Neuron (in vitro differentiated cells): ENCODE results near the gene KEAP1.
"Not testable (repeated sequence)": the region's sequence is repeated elsewhere in the genome, so short reads cannot be mapped to it uniquely, and the experiment has no call there.

ENCODE experiments used
- H2AFZ ChIP-seq: one replicate; pipeline ENCODE4 v1.6.1; 2013; ENCODE audit warnings: low read depth, mild to moderate bottlenecking, inconsistent platforms, low read length, moderate library complexity
- H3K27me3 ChIP-seq: one replicate; pipeline ENCODE4 v1.6.1; 2013; ENCODE audit warnings: low read length; ENCODE audit not compliant: insufficient read depth
- H3K36me3 ChIP-seq: one replicate; pipeline ENCODE4 v1.6.1; 2013; ENCODE audit warnings: low read length; ENCODE audit not compliant: insufficient read depth
- H3K4me1 ChIP-seq: one replicate; pipeline ENCODE4 v1.6.1; 2013; ENCODE audit warnings: low read length; ENCODE audit not compliant: insufficient read depth
- H3K4me3 ChIP-seq: 2 replicates; pipeline ENCODE4 v1.5.1; 2013; ENCODE audit warnings: mild to moderate bottlenecking, low read length, moderate library complexity
- H3K9me3 ChIP-seq: one replicate; pipeline ENCODE4 v1.6.1; 2013; ENCODE audit warnings: low read length

The KEAP1 gene

GRCh38 chr19:10539016-10539415 is 35.9 kb upstream of the KEAP1 start:
- not testable (repeated sequence) for H3K9me3 ChIP-seq, H3K27me3 ChIP-seq, H3K4me3 ChIP-seq, H3K4me1 ChIP-seq, H3K36me3 ChIP-seq, H2AFZ ChIP-seq

- no peaks in the 10 kb centered on the region for H3K4me1 ChIP-seq
- H3K27me3 ChIP-seq = peaks cover 3% of the 10 kb centered on the region
- no peak overlapping the region for H2AFZ ChIP-seq
Observed at GRCh38 chr19:10538204-10538983, 35.2 kb upstream of the KEAP1 start.

GRCh38 chr19:10537668-10538067 is 34.5 kb upstream of the KEAP1 start:
- Histone ChIP-seq H3K4me3 (no peak overlapping the region), H3K4me1 (no peaks in the 10 kb centered on the region), H3K27me3 (peaks cover 3% of the 10 kb centered on the region), H3K36me3 (no peaks in the 10 kb centered on the region), H3K9me3 (no peaks in the 10 kb centered on the region), H2AFZ (no peak overlapping the region)

More at GRCh38 chr19:10538204-10538983, 35.2 kb upstream of the KEAP1 start:
- H3K36me3 ChIP-seq = no peaks in the 10 kb centered on the region
- no peaks in the 10 kb centered on the region for H3K9me3 ChIP-seq
- H3K4me3 ChIP-seq = no peak overlapping the region

DNA sequence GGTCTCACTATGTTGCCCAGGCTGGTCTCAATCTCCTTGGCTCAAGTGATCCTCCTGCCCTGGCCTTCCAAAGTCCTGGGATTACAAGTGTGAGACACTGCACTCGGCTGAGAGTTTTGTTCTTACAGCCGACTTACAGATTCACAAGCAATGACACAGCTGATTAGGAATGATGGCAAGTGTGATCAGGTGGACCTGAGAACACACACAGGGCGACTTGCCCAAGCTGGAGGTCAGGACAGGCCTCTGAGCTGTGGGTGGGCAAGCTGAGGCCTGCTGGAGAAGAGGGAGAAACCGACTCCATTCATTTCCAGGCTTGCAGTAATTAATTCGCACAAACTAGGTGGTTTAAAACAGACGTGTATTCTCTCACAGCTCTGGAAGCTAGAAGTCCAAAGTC is 32.5 kb upstream of the KEAP1 start:
- no peaks in the 10 kb centered on the region for H3K36me3 ChIP-seq
- H3K27me3 ChIP-seq = peaks cover 3% of the 10 kb centered on the region
- no peak overlapping the region for H2AFZ ChIP-seq
- H3K4me1 ChIP-seq = no peaks in the 10 kb centered on the region
- no peaks in the 10 kb centered on the region for H3K9me3 ChIP-seq
- H3K4me3 ChIP-seq = no peak overlapping the region

DNA sequence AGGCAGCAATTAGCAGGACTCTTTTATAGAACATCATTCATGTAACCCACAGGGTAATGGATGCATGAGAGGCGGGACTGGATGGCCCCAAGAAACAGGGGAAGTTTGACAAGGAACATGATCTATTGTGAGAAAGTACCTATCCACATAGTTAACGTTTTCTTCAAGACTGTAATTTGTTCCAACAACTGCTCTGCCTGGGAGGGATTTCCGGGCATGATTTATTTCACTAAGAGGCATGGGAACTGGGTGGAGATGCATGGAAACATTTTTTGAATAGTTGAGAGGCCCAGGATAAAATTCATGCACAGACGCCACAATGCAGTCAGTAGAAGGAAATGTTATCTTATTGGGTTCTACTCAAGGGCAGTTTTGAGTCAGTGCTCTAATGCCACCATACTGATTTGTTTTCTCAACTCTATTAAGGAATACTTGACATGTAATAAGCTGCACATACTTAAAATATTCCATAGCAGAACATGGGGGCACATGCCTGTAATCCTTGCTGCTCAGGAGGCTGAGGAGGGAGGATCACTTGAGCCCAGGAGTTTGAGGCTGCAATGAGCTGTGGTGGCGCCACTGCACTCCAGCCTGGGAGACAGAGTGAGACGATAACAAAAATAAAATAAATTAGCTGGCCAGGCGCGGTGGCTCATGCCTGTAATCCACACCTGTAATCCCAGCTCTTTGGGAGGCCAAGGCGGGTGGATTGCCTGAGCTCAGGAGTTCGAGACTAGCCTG is 30.7 kb upstream of the KEAP1 start:
- Histone ChIP-seq H3K4me1 (no peaks in the 10 kb centered on the region), H3K27me3 (peaks cover 3% of the 10 kb centered on the region), H2AFZ (no peak overlapping the region), H3K36me3 (no peaks in the 10 kb centered on the region), H3K9me3 (no peaks in the 10 kb centered on the region), H3K4me3 (no peak overlapping the region)

DNA sequence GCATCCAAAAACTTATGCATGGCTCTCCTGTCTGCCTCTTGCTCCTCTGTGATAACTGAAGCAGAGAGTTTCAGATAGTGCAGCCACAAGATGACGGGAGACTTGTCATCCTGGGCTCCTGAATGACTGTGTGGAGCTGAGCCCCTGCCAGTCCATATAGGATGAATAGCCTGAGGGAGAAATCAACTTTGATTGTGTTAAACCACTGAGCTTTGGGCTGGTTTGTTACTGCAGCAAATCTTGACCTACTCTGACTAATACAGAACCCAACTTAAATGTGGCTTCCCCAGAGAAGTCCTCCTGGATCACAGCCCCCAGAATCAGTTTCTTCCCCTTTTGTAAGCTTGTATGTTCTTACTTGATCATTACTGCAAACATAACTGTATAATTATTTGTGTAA is 29.3 kb upstream of the KEAP1 start:
- no peak overlapping the region for H2AFZ ChIP-seq
- no peak overlapping the region for H3K4me3 ChIP-seq
- H3K27me3 ChIP-seq = no peaks in the 10 kb centered on the region
- no peaks in the 10 kb centered on the region for H3K36me3 ChIP-seq
- H3K9me3 ChIP-seq = no peaks in the 10 kb centered on the region
- no peaks in the 10 kb centered on the region for H3K4me1 ChIP-seq

DNA sequence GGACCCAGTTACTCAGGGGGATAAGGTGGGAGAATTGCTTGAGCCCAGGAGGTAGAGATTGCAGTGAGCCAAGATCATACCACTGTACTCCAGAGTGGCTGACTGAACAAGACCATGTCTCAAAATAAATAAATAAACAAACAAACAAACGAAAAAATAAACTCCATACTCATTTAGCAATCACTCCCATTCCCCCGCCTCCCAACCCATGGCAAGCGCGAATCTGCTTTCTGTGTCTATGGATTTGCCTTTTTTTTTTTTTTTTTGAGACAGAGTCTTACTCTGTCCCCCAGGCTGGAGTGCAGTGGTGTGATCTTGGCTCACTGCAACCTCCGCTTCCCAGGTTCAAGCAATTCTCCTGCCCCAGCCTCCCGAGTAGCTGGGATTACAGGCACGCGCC is 23.7 kb upstream of the KEAP1 start:
- H3K4me3 ChIP-seq, H3K9me3 ChIP-seq, H3K4me1 ChIP-seq, H2AFZ ChIP-seq, H3K36me3 ChIP-seq: not testable (repeated sequence)
- H3K27me3 ChIP-seq = peaks cover 11% of the 10 kb centered on the region

DNA sequence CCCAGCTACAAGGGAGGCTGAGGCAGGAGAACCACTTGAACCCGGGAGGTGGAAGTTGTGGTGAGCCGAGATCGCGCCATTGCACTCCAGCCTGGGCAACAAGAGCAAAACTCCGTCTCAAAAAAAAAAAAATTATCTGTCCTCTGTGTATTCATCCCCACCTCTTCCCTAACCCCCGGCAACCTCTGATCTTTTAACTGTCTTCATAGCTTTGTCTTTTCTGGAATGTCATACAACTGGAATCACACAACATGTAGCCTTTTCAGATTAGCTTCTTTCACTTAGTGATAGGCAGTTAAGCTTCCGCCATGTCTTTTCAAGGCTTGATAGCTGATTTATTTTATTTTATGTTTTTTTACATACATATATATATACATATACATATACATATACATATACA is 22.5 kb upstream of the KEAP1 start:
- Histone ChIP-seq H3K4me3 (no peak overlapping the region), H3K9me3 (no peaks in the 10 kb centered on the region), H3K4me1 (no peaks in the 10 kb centered on the region), H3K36me3 (no peaks in the 10 kb centered on the region), H2AFZ (no peak overlapping the region), H3K27me3 (peaks cover 19% of the 10 kb centered on the region)

- peaks cover 40% of the 10 kb centered on the region for H3K27me3 ChIP-seq
- no peak overlapping the region for H2AFZ ChIP-seq
- no peaks in the 10 kb centered on the region for H3K9me3 ChIP-seq
- H3K4me3 ChIP-seq = no peak overlapping the region
- no peaks in the 10 kb centered on the region for H3K4me1 ChIP-seq
- H3K36me3 ChIP-seq = no peaks in the 10 kb centered on the region
Observed at GRCh38 chr19:10523135-10523636, 20.0 kb upstream of the KEAP1 start.

- H3K4me3 ChIP-seq = no peak overlapping the region
- peaks cover 6% of the 10 kb centered on the region for H3K4me1 ChIP-seq
- peaks cover 55% of the 10 kb centered on the region for H3K27me3 ChIP-seq
- H3K9me3 ChIP-seq = no peaks in the 10 kb centered on the region
- H3K36me3 ChIP-seq = no peaks in the 10 kb centered on the region
- H2AFZ ChIP-seq = no peak overlapping the region
Observed at GRCh38 chr19:10521461-10522171, 18.5 kb upstream of the KEAP1 start.

- Histone ChIP-seq H2AFZ (no peak overlapping the region), H3K27me3 (peaks cover 62% of the 10 kb centered on the region), H3K4me1 (peaks cover 6% of the 10 kb centered on the region)
Observed at GRCh38 chr19:10520652-10521318, 17.6 kb upstream of the KEAP1 start.

DNA sequence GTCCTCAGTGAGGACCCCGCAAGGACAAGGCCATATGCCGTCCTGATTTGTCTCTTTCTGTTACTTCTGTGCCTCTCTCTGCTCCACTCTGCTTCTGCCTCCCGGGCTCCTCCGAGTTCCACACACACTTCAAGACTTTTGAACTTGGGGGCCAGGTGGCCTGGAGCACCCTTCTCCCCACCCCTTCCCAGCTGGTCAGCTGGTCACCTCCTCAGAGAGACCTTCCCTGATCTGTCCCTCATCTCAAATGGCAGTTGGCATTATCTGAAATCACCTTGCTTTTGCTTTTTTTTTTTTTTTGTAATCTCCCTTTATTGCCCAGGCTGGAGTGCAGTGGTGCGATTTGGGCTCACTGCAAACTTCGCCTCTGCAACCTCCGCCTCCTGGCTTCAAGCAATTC is 16.3 kb upstream of the KEAP1 start:
- Histone ChIP-seq H3K4me3 (no peak overlapping the region), H2AFZ (no peak overlapping the region), H3K9me3 (no peaks in the 10 kb centered on the region), H3K27me3 (peaks cover 76% of the 10 kb centered on the region), H3K36me3 (no peaks in the 10 kb centered on the region), H3K4me1 (peaks cover 6% of the 10 kb centered on the region)

More at GRCh38 chr19:10520652-10521318, 17.6 kb upstream of the KEAP1 start:
- no peaks in the 10 kb centered on the region for H3K9me3 ChIP-seq
- H3K4me3 ChIP-seq = no peak overlapping the region
- no peaks in the 10 kb centered on the region for H3K36me3 ChIP-seq
